ENCODE measurements around the gene RAG2.
"Not testable (repeated sequence)": the region's sequence is repeated elsewhere in the genome, so short reads cannot be mapped to it uniquely, and the experiment has no call there.

RAG2 gene

GRCh38 chr11:36574486-36574885 lies 23.6 kb downstream of the RAG2 start:
- Histone ChIP-seq H3K9me3 (ENCODE audit: insufficient read depth, low read depth, low read length) (no peaks in the 10 kb centered on the region), H3K4me1 (ENCODE audit: insufficient read depth, low read length) (no peaks in the 10 kb centered on the region), H3K9ac (ENCODE audit: low read depth, low read length) (no peak overlapping the region), H3K4me3 (ENCODE audit: low read length) (no peak overlapping the region), H3K36me3 (ENCODE audit: insufficient read depth, low read length) (no peaks in the 10 kb centered on the region), H3K27me3 (ENCODE audit: insufficient read depth, low read length) (no peaks in the 10 kb centered on the region), H3K27ac (ENCODE audit: low read depth, low read length) (no peak overlapping the region)
- 93% methylated on average over 8 of the region's 8 CpGs for WGBS

- Histone ChIP-seq H3K27ac (ENCODE audit: low read depth, low read length) (no peak overlapping the region), H3K4me3 (ENCODE audit: low read length) (no peak overlapping the region), H3K9ac (ENCODE audit: low read depth, low read length) (no peak overlapping the region), H3K36me3 (ENCODE audit: insufficient read depth, low read length) (no peaks in the 10 kb centered on the region), H3K4me1 (ENCODE audit: insufficient read depth, low read length) (peaks cover 4% of the 10 kb centered on the region; the same call in 1 of the 2 replicates), H3K27me3 (ENCODE audit: insufficient read depth, low read length) (peaks cover 8% of the 10 kb centered on the region), H3K9me3 (ENCODE audit: insufficient read depth, low read depth, low read length) (no peaks in the 10 kb centered on the region)
- 92% methylated on average over 4 of the region's 4 CpGs for WGBS
These were observed 28.9 kb downstream of the RAG2 start for GRCh38 chr11:36569095-36569494.

- H3K9me3 ChIP-seq (ENCODE audit: insufficient read depth, low read depth, low read length), result no peaks in the 10 kb centered on the region
- H3K4me3 ChIP-seq (ENCODE audit: low read length), result no peak within 1 kb of the TSS
- peaks cover 4% of the 10 kb centered on the region; the same call in 1 of the 2 replicates for H3K4me1 ChIP-seq (ENCODE audit: insufficient read depth, low read length)
- no peak within 1 kb of the TSS for H3K9ac ChIP-seq (ENCODE audit: low read depth, low read length)
- no peak within 1 kb of the TSS for H3K27ac ChIP-seq (ENCODE audit: low read depth, low read length)
- H3K27me3 ChIP-seq (ENCODE audit: insufficient read depth, low read length), result peaks cover 8% of the 10 kb centered on the region
- H3K36me3 ChIP-seq (ENCODE audit: insufficient read depth, low read length), result no peaks in the 10 kb centered on the region
- WGBS, result 92% methylated on average over 1 of the region's 1 CpG
These were observed 30.3 kb downstream of the RAG2 start, which contains the start of gene RAG1 for GRCh38 chr11:36567694-36568093. RAG1 (plus strand) TSS chr11:36568007; CDS start chr11:36573305, 5,298 bp downstream.

- H3K9me3 ChIP-seq (ENCODE audit: insufficient read depth, low read depth, low read length), result no peaks in the 10 kb centered on the region
- peaks cover 4% of the 10 kb centered on the region; the same call in 1 of the 2 replicates for H3K4me1 ChIP-seq (ENCODE audit: insufficient read depth, low read length)
- no peaks in the 10 kb centered on the region for H3K36me3 ChIP-seq (ENCODE audit: insufficient read depth, low read length)
- no peak overlapping the region for H3K9ac ChIP-seq (ENCODE audit: low read depth, low read length)
- no peak overlapping the region for H3K4me3 ChIP-seq (ENCODE audit: low read length)
- H3K27me3 ChIP-seq (ENCODE audit: insufficient read depth, low read length), result peaks cover 8% of the 10 kb centered on the region
- 92% methylated on average over 4 of the region's 4 CpGs for WGBS
- no peak overlapping the region for H3K27ac ChIP-seq (ENCODE audit: low read depth, low read length)
These were observed 31.5 kb downstream of the RAG2 start for GRCh38 chr11:36566407-36567053.

GRCh38 chr11:36565031-36565610 lies 32.9 kb downstream of the RAG2 start:
- H3K4me3 ChIP-seq (ENCODE audit: low read length), result peak overlapping the region; percentile 46; the same call in 1 of the 2 replicates
- H3K9ac ChIP-seq (ENCODE audit: low read depth, low read length), result no peak overlapping the region
- H3K27me3 ChIP-seq (ENCODE audit: insufficient read depth, low read length), result peaks cover 8% of the 10 kb centered on the region
- WGBS, result 94% methylated on average over 6 of the region's 6 CpGs
- no peaks in the 10 kb centered on the region for H3K36me3 ChIP-seq (ENCODE audit: insufficient read depth, low read length)
- H3K9me3 ChIP-seq (ENCODE audit: insufficient read depth, low read depth, low read length), result no peaks in the 10 kb centered on the region
- H3K27ac ChIP-seq (ENCODE audit: low read depth, low read length), result no peak overlapping the region
- H3K4me1 ChIP-seq (ENCODE audit: insufficient read depth, low read length), result peaks cover 4% of the 10 kb centered on the region; the same call in 1 of the 2 replicates

- Histone ChIP-seq H3K36me3 (ENCODE audit: insufficient read depth, low read length) (no peaks in the 10 kb centered on the region), H3K4me1 (ENCODE audit: insufficient read depth, low read length) (peaks cover 4% of the 10 kb centered on the region; the same call in 1 of the 2 replicates), H3K9ac (ENCODE audit: low read depth, low read length) (peak overlapping the region; percentile 12; the same call in 1 of the 2 replicates), H3K9me3 (ENCODE audit: insufficient read depth, low read depth, low read length) (no peaks in the 10 kb centered on the region), H3K27me3 (ENCODE audit: insufficient read depth, low read length) (peaks cover 8% of the 10 kb centered on the region), H3K4me3 (ENCODE audit: low read length) (peak overlapping the region; percentile 46), H3K27ac (ENCODE audit: low read depth, low read length) (no peak overlapping the region)
- WGBS, result 25% methylated on average over 15 of the region's 15 CpGs
These were observed 33.5 kb downstream of the RAG2 start for GRCh38 chr11:36564376-36565030.

- Histone ChIP-seq H3K9me3 (ENCODE audit: insufficient read depth, low read depth, low read length) (no peaks in the 10 kb centered on the region), H3K4me3 (ENCODE audit: low read length) (no peak overlapping the region), H3K4me1 (ENCODE audit: insufficient read depth, low read length) (no peaks in the 10 kb centered on the region), H3K27ac (ENCODE audit: low read depth, low read length) (no peak overlapping the region), H3K36me3 (ENCODE audit: insufficient read depth, low read length) (no peaks in the 10 kb centered on the region), H3K9ac (ENCODE audit: low read depth, low read length) (no peak overlapping the region), H3K27me3 (ENCODE audit: insufficient read depth, low read length) (no peaks in the 10 kb centered on the region)
- 100% methylated on average over 2 of the region's 4 CpGs for WGBS
These were observed 39.2 kb downstream of the RAG2 start for GRCh38 chr11:36558571-36559413.

- no peak overlapping the region for H3K27ac ChIP-seq (ENCODE audit: low read depth, low read length)
- H3K4me1 ChIP-seq (ENCODE audit: insufficient read depth, low read length), result no peaks in the 10 kb centered on the region
- H3K4me3 ChIP-seq (ENCODE audit: low read length), result no peak overlapping the region
- H3K27me3 ChIP-seq (ENCODE audit: insufficient read depth, low read length), result no peaks in the 10 kb centered on the region
- H3K9ac ChIP-seq (ENCODE audit: low read depth, low read length), result no peak overlapping the region
- no peaks in the 10 kb centered on the region for H3K9me3 ChIP-seq (ENCODE audit: insufficient read depth, low read depth, low read length)
- no peaks in the 10 kb centered on the region for H3K36me3 ChIP-seq (ENCODE audit: insufficient read depth, low read length)
These were observed 40.0 kb downstream of the RAG2 start for GRCh38 chr11:36557991-36558390.

- not testable (repeated sequence) for H3K4me3 ChIP-seq (ENCODE audit: low read length); H3K27me3 ChIP-seq (ENCODE audit: insufficient read depth, low read length); H3K9me3 ChIP-seq (ENCODE audit: insufficient read depth, low read depth, low read length); H3K27ac ChIP-seq (ENCODE audit: low read depth, low read length); H3K36me3 ChIP-seq (ENCODE audit: insufficient read depth, low read length); H3K4me1 ChIP-seq (ENCODE audit: insufficient read depth, low read length); H3K9ac ChIP-seq (ENCODE audit: low read depth, low read length)
- WGBS, result 89% methylated on average over 16 of the region's 17 CpGs
These were observed 40.6 kb downstream of the RAG2 start for GRCh38 chr11:36557390-36557789.

- Histone ChIP-seq H3K9ac (ENCODE audit: low read depth, low read length) (no peak overlapping the region), H3K27ac (ENCODE audit: low read depth, low read length) (no peak overlapping the region), H3K9me3 (ENCODE audit: insufficient read depth, low read depth, low read length) (no peaks in the 10 kb centered on the region), H3K4me1 (ENCODE audit: insufficient read depth, low read length) (no peaks in the 10 kb centered on the region), H3K27me3 (ENCODE audit: insufficient read depth, low read length) (no peaks in the 10 kb centered on the region), H3K4me3 (ENCODE audit: low read length) (no peak overlapping the region), H3K36me3 (ENCODE audit: insufficient read depth, low read length) (no peaks in the 10 kb centered on the region)
- 100% methylated on average over 1 of the region's 1 CpG for WGBS
These were observed 47.5 kb downstream of the RAG2 start for GRCh38 chr11:36550385-36551115.

Measured in HUES64 (cell line).